IPS-18a (cell line): ENCODE data around the gene LTBP4.
A peak's percentile ranks its signal among the peaks of the same experiment; 100 is the strongest.
"Not testable (repeated sequence)": the region's sequence is repeated elsewhere in the genome, so short reads cannot be mapped to it uniquely, and the experiment has no call there.

Experiments
- H3K27ac ChIP-seq: one replicate; pipeline ENCODE4 v1.5.1; 2013; ENCODE audit warnings: low read length
- H3K27me3 ChIP-seq: one replicate; pipeline ENCODE4 v1.6.1; 2013; ENCODE audit warnings: mild to moderate bottlenecking, low read length; ENCODE audit not compliant: control insufficient read depth, insufficient read depth
- H3K36me3 ChIP-seq: one replicate; pipeline ENCODE4 v1.6.1; 2013; ENCODE audit warnings: low read depth, low read length; ENCODE audit not compliant: control insufficient read depth
- H3K4me1 ChIP-seq: one replicate; pipeline ENCODE4 v1.6.1; 2013; ENCODE audit warnings: low read depth, low read length; ENCODE audit not compliant: control insufficient read depth
- H3K4me3 ChIP-seq: one replicate; pipeline ENCODE4 v1.5.1; 2013; ENCODE audit warnings: low read length
- H3K9ac ChIP-seq: one replicate; pipeline ENCODE4 v1.6.1; 2013; ENCODE audit warnings: mild to moderate bottlenecking, low read length, moderate library complexity
- H3K9me3 ChIP-seq: one replicate; pipeline ENCODE4 v1.6.1; 2013; ENCODE audit warnings: low read depth, low read length; ENCODE audit not compliant: control insufficient read depth

The LTBP4 gene

DNA sequence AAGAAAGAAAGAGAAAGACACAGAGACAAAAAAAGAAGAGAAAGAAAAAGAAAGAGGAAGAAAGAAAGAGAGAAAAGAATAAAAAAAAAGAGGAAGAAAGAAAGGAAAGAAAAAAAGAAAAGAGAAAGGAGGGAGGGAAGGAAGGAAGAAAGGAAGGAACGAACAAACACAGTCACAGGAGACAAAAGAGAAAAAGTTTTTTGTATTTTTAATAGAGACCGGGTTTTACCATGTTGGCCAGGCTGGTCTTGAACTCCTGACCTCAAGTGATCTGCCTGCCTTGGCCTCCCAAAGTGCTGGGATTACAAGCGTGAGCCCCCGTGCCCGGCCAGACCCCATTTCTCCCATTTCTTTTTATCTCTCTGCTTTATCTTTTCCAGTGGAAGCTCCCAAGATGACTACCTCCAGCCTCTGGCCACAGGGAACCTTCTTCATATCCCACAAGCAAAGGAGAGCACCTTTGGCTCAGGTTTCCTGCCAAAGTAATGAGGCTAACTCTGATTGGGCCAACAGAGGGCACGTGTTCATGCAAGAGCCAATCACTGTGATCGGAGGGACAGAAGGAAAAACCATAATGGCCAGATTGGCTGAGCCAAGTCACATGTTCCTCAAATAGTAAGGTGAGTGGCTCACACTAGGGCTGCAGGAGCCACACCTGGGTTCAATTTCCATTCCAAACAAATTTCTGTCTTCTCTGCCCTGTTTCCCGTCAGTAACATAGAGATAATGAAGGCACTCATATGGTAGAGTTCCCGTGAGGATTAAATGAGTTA, 48.9 kb downstream of the LTBP4 start:
- not testable (repeated sequence) for H3K4me1 ChIP-seq, H3K9me3 ChIP-seq, H3K27ac ChIP-seq, H3K27me3 ChIP-seq, H3K9ac ChIP-seq, H3K4me3 ChIP-seq, H3K36me3 ChIP-seq

DNA sequence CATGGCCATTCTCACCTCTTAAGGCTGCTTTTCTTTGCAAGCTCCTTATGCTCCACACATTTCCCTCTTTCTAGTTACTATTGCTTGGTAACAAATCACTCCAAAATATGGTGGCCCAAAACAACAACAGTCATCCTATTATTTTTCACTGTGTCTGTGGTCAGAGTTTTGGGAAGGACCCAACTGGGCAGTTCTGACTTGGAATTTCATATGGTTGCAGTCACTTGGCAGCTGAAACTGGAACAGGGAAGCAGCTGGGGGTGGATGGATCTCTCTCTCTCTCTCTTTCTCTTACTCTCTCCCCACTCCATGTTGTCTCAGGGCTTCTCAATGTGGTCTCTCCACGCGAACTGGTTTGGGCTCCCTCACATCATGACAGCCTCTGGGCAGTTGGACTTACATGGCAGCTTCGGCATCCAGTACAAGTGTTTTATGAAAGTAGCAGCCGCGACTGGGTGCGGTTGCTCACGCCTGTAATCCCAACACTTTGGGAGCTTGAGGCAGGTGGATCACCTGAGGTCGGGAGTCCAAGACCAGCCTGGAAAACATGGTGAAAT, 49.7 kb downstream of the LTBP4 start:
- no peak overlapping the region for H3K27ac ChIP-seq
- no peaks in the 10 kb centered on the region for H3K9me3 ChIP-seq
- H3K36me3 ChIP-seq = no peaks in the 10 kb centered on the region
- H3K27me3 ChIP-seq = no peaks in the 10 kb centered on the region
- no peak overlapping the region for H3K9ac ChIP-seq
- H3K4me1 ChIP-seq = no peaks in the 10 kb centered on the region
- H3K4me3 ChIP-seq = no peak overlapping the region

GRCh38 chr19:40652303-40652702, 51.1 kb downstream of the LTBP4 start:
- not testable (repeated sequence) for H3K9ac ChIP-seq, H3K4me1 ChIP-seq, H3K9me3 ChIP-seq, H3K4me3 ChIP-seq, H3K36me3 ChIP-seq, H3K27me3 ChIP-seq, H3K27ac ChIP-seq

GRCh38 chr19:40655684-40656083, 54.5 kb downstream of the LTBP4 start:
- H3K36me3 ChIP-seq, H3K9ac ChIP-seq, H3K27me3 ChIP-seq, H3K4me3 ChIP-seq, H3K9me3 ChIP-seq, H3K27ac ChIP-seq, H3K4me1 ChIP-seq: not testable (repeated sequence)

DNA sequence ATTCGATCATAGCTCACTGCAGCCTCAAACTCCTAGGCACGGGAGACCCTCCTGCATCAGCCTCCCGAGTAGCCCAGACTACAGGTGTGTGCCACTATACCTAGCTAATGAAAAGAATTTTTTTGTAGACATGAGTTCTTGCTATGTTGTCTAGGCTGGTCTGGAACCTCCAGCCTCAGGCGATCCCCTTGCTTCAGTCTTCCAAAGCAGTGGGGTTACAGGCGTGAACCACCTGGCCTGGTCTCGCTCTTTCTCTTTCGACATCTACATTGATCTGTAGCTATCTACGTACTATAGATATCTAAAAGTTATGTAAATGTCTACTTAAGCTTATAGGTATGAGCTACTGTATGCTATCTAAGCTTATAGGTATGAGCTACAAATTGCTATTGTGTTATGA, 56.9 kb downstream of the LTBP4 start:
- no peak overlapping the region for H3K9ac ChIP-seq
- no peaks in the 10 kb centered on the region for H3K9me3 ChIP-seq
- no peaks in the 10 kb centered on the region for H3K4me1 ChIP-seq
- no peaks in the 10 kb centered on the region for H3K27me3 ChIP-seq
- H3K4me3 ChIP-seq = no peak overlapping the region
- H3K36me3 ChIP-seq = no peaks in the 10 kb centered on the region
- no peak overlapping the region for H3K27ac ChIP-seq

GRCh38 chr19:40659116-40659515, 57.9 kb downstream of the LTBP4 start:
- H3K4me3 ChIP-seq = no peak overlapping the region
- H3K27me3 ChIP-seq = peaks cover 4% of the 10 kb centered on the region
- H3K4me1 ChIP-seq = no peaks in the 10 kb centered on the region
- H3K9me3 ChIP-seq = no peaks in the 10 kb centered on the region
- no peaks in the 10 kb centered on the region for H3K36me3 ChIP-seq
- no peak overlapping the region for H3K27ac ChIP-seq
- H3K9ac ChIP-seq = no peak overlapping the region

- H3K9ac ChIP-seq = no peak overlapping the region
- no peaks in the 10 kb centered on the region for H3K4me1 ChIP-seq
- H3K4me3 ChIP-seq = no peak overlapping the region
- H3K36me3 ChIP-seq = no peaks in the 10 kb centered on the region
- H3K9me3 ChIP-seq = no peaks in the 10 kb centered on the region
- no peak overlapping the region for H3K27ac ChIP-seq
- H3K27me3 ChIP-seq = peaks cover 6% of the 10 kb centered on the region
These were observed 58.4 kb downstream of the LTBP4 start for GRCh38 chr19:40659566-40659965.

DNA sequence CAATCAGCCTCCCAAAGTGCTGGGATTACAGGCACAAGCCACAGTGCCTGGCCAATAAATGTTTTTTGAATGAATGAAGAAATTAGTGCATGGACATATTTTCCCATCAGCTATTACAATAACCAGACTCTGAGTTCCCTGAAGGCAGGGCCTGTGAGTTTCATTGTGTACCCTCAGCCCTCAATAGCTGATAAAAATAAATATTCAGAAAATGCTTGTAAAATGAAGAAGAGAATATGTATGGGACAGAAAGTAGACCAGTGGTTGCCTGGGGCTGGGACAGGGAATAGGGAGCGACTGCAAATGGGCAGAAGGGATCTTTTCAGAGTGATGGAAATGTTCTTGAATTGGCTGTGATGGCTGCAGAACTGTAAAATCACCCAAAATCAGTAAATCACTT, 60.4 kb downstream of the LTBP4 start:
- Histone ChIP-seq H3K4me1 (no peaks in the 10 kb centered on the region), H3K4me3 (no peak overlapping the region), H3K27me3 (peaks cover 6% of the 10 kb centered on the region), H3K36me3 (no peaks in the 10 kb centered on the region), H3K9ac (no peak overlapping the region), H3K9me3 (no peaks in the 10 kb centered on the region), H3K27ac (no peak overlapping the region)

DNA sequence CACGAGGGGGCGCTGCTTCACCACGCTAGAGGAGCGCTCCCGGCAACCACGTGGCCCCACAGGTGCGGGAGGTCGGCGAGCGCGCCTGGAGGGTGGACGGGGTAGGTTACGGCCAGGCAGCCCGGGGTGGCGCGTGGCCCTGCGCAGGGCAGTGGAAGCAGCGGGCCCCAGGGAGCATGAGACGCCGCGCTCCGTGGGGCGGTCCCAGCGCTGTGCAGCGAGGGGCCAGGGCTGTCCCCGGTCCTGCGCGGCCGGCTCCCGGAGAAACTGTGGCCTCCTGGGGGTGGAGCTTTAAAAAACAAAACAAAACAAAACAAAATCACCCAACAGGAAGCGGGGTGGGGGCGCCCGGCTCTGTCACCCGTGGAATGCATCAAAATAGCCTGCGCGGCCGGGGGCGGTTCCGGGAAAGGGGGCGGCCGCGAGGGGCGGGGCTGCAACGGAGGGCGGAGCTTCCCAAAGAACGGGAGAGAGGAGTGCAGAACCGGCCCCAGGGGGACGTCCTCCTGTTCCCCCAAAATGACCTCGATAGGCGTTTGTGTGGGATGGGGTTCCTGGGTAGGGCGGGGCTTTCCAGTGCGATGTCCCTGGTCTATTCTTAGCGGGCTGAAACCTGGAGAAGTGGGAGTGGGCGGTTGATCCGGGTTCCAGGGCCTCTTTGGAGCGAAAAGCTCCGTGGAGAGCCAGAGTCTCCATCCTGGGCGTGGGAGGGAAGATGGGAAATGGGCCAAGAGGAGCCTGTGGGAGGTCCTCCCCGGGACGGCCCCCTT, 61.9 kb downstream of the LTBP4 start:
- Histone ChIP-seq H3K27ac (no peak overlapping the region), H3K9me3 (no peaks in the 10 kb centered on the region), H3K36me3 (no peaks in the 10 kb centered on the region), H3K27me3 (peaks cover 6% of the 10 kb centered on the region), H3K4me3 (peak overlapping the region; percentile 62), H3K9ac (peak overlapping the region; percentile 65), H3K4me1 (no peaks in the 10 kb centered on the region)

- Histone ChIP-seq H3K4me3 (peak overlapping the region; percentile 62), H3K27me3 (peaks cover 6% of the 10 kb centered on the region), H3K9me3 (no peaks in the 10 kb centered on the region), H3K9ac (peak overlapping the region; percentile 65), H3K27ac (no peak overlapping the region), H3K4me1 (no peaks in the 10 kb centered on the region), H3K36me3 (peaks cover 4% of the 10 kb centered on the region)
These were observed 62.8 kb downstream of the LTBP4 start for GRCh38 chr19:40663695-40664692.

DNA sequence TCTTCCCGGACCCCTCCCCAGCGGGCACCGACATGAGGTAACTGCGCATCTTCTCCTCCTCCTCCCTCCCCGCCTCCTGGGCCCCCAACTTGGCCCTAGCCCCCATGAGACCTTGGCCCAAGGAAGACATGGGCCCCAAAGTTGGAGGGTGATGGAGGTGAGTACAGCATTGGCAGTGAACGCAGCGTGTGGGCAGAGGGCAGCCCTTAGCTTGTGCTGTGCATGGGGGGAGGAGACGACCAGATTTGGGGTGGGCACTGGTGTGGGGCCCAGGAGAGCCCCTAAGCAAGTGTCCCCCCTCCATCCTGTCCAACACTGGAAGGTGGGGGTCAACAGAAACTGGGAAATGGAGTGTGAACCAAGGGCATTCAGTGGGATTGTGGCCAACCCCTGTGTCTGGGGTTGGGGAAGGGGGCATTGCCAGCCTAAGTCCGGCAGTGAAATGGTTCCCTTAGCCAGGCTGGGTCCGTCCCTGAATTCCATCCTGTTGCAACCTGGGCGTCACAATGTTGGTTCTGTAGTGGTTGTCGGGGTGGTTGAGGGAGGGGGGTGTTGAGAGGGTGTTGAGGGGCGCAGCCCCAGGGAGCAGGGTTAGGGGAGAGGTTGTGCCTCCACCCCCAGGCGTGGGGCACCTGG, 65.8 kb downstream of the LTBP4 start:
- no peak overlapping the region for H3K4me3 ChIP-seq
- H3K9ac ChIP-seq = no peak overlapping the region
- H3K27ac ChIP-seq = no peak overlapping the region
- H3K36me3 ChIP-seq = peaks cover 20% of the 10 kb centered on the region
- no peaks in the 10 kb centered on the region for H3K4me1 ChIP-seq
- H3K9me3 ChIP-seq = no peaks in the 10 kb centered on the region
- H3K27me3 ChIP-seq = peaks cover 6% of the 10 kb centered on the region
